Keratinocyte (primary cell): ENCODE data around the gene SLC4A5. TPM values are rescaled to one million over a fixed set of nuclear protein-coding genes. Genes with fewer than 3 reads are reported as not detected.

ENCODE experiments used
- DNase-seq: peaks from one replicate; pipeline ENCODE4 v3.0.0-alpha.2; 2011; ENCODE audit warnings: low read depth, missing footprints, low spot score
- FAIRE-seq: peaks from 2 replicates; lab custom pipeline; 2011; peaks lifted over from hg19 to GRCh38; lab: Jason Lieb, UNC
- H2AFZ ChIP-seq: 2 replicates; pipeline ENCODE4 v1.6.0; 2012; ENCODE audit warnings: low read length, control low read depth, inconsistent platforms; ENCODE audit not compliant: control insufficient read depth
- H3K27ac ChIP-seq: 2 replicates; pipeline ENCODE4 v1.5.1; 2011; ENCODE audit warnings: low read length; ENCODE audit not compliant: control insufficient read depth, insufficient read depth
- H3K27me3 ChIP-seq: 3 replicates; pipeline ENCODE4 v1.6.0; 2011; ENCODE audit warnings: low read length; ENCODE audit not compliant: control insufficient read depth, insufficient read depth; ENCODE audit errors: extremely low read depth
- H3K36me3 ChIP-seq, 2 experiments: 2 replicates in 1 of 2; 3 replicates in 1 of 2; pipeline ENCODE4 v1.5.1; 2011; ENCODE audit warnings: low read length in 2 of 2, mild to moderate bottlenecking in 1 of 2; ENCODE audit not compliant: control insufficient read depth in 2 of 2, insufficient read depth in 2 of 2; ENCODE audit errors: extremely low read depth in 1 of 2
- H3K4me1 ChIP-seq: 3 replicates; pipeline ENCODE4 v1.5.1; 2011; ENCODE audit warnings: low read length; ENCODE audit not compliant: control insufficient read depth, insufficient read depth; ENCODE audit errors: extremely low read depth
- H3K4me2 ChIP-seq: 3 replicates; pipeline ENCODE4 v1.6.0; 2011; ENCODE audit warnings: low read depth, low read length; ENCODE audit not compliant: control insufficient read depth, insufficient read depth; ENCODE audit errors: extremely low read depth
- H3K4me3 ChIP-seq, 3 experiments: fragments of 200-600 bp in 1 of 3; sonication (generic) in 1 of 3; 2 replicates in 2 of 3; 3 replicates in 1 of 3; pipeline ENCODE4 v1.5.1; 2011 to 2016; ENCODE audit warnings: low read length in 3 of 3, mild to moderate bottlenecking in 3 of 3, control low read depth in 2 of 3, inconsistent platforms in 1 of 3, low read depth in 1 of 3, mixed read lengths in 1 of 3, mixed run types in 1 of 3, moderate library complexity in 1 of 3; ENCODE audit not compliant: control insufficient read depth in 2 of 3, insufficient read depth in 2 of 3; ENCODE audit errors: extremely low read depth in 1 of 3
- H3K79me2 ChIP-seq: 2 replicates; pipeline ENCODE4 v1.6.0; 2012; ENCODE audit warnings: low read length; ENCODE audit not compliant: control insufficient read depth, insufficient read depth
- H3K9ac ChIP-seq: 3 replicates; pipeline ENCODE4 v1.6.0; 2011; ENCODE audit warnings: low read length; ENCODE audit not compliant: control insufficient read depth, insufficient read depth; ENCODE audit errors: extremely low read depth
- H3K9me1 ChIP-seq: 3 replicates; pipeline ENCODE4 v1.6.0; 2011; ENCODE audit warnings: low read length; ENCODE audit not compliant: control insufficient read depth, insufficient read depth; ENCODE audit errors: extremely low read depth
- H3K9me3 ChIP-seq: 2 replicates; pipeline ENCODE4 v1.5.1; 2012; ENCODE audit warnings: low read depth, low read length; ENCODE audit not compliant: control insufficient read depth
- H4K20me1 ChIP-seq: 3 replicates; pipeline ENCODE4 v1.6.0; 2011; ENCODE audit warnings: low read length; ENCODE audit not compliant: control insufficient read depth, insufficient read depth; ENCODE audit errors: extremely low read depth
- EZH2 ChIP-seq: IDR thresholded peaks from one replicate; pipeline ENCODE4 v1.6.1; 2012; ENCODE audit warnings: inconsistent platforms, mild to moderate bottlenecking, low read length, moderate library complexity
- dilution Hi-C: fragments of 300-500 bp; cut with MboI; formaldehyde crosslinking; loops from one replicate; pipeline ENCODE4 v1.7.0; 2020; ENCODE audit warnings: low sequenced_read_pairs; ENCODE audit not compliant: extremely low pct_ligation_motif_present
- polyA plus RNA-seq, 5 experiments: library from polyadenylated mRNA; depleted of rRNA in 3 of 5; stranded (reverse) in 3 of 5; stranded (forward) in 1 of 5; unstranded in 1 of 5; fragments of >200 nt; gene quantifications; 1 replicate in 1 of 5; 2 replicates in 3 of 5; 3 replicates in 1 of 5; pipeline versions ENCODE4 v1.2.1 to v1.2.3, GENCODE V29; 2011 to 2012; ENCODE audit warnings: missing spikeins in 2 of 5, low read depth in 1 of 5, low replicate concordance in 1 of 5
- TF ChIP-seq, protein P1 (sequence below), 3 experiments: IDR thresholded peaks in 1 of 3; conservative IDR thresholded peaks in 1 of 3; optimal IDR thresholded peaks in 1 of 3; 2 replicates in 2 of 3; 3 replicates in 1 of 3; pipeline versions ENCODE3 to v1.5.1; 2011; ENCODE audit warnings: low read length in 3 of 3, mild to moderate bottlenecking in 3 of 3, moderate library complexity in 2 of 3, control low read depth in 1 of 3, inconsistent platforms in 1 of 3; ENCODE audit not compliant: insufficient read depth in 2 of 3; ENCODE audit errors: extremely low read depth in 1 of 3

Gene SLC4A5
- polyA plus RNA-seq, 1 donor (not counting 4 experiments of a cell fraction or from before 2014, with no cell fraction given), result 0.22 TPM

DNA sequence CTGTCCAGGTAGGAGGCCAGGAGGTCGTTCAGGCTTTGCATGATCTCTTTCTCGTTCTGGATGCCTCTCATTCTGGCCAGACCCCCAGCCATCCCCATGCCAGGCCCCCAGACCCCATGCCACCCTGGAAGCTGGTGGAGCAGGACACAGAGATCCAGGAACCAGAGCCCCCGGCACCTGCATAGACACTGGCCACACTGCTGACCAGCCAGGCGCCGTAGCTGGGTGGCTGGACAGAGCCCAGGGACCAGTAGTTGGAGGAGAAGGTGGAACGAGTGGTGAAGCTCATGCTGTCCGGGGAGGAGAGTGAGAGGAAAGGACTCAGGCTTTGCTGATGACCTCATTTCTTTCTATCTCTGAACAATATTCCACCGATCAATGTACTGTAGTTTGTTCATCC is 35.5 kb downstream of the SLC4A5 start:
- TF ChIP-seq, protein P1, sequence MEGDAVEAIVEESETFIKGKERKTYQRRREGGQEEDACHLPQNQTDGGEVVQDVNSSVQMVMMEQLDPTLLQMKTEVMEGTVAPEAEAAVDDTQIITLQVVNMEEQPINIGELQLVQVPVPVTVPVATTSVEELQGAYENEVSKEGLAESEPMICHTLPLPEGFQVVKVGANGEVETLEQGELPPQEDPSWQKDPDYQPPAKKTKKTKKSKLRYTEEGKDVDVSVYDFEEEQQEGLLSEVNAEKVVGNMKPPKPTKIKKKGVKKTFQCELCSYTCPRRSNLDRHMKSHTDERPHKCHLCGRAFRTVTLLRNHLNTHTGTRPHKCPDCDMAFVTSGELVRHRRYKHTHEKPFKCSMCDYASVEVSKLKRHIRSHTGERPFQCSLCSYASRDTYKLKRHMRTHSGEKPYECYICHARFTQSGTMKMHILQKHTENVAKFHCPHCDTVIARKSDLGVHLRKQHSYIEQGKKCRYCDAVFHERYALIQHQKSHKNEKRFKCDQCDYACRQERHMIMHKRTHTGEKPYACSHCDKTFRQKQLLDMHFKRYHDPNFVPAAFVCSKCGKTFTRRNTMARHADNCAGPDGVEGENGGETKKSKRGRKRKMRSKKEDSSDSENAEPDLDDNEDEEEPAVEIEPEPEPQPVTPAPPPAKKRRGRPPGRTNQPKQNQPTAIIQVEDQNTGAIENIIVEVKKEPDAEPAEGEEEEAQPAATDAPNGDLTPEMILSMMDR (optimal IDR thresholded peaks at IDR 0.05 in 1 of 3, IDR thresholded peaks at IDR 0.05 in 1 of 3, conservative IDR thresholded peaks at IDR 0.05 in 1 of 3; ENCODE audit: extremely low read depth in 1 of 3, insufficient read depth in 2 of 3, low read length in 3 of 3), result no peak
- TF ChIP-seq EZH2, result no peak
- FAIRE-seq, result no peak
- no peaks in the 10 kb centered on the region for H3K36me3 ChIP-seq

GRCh38 chr2:74304332-74305148 is 38.7 kb downstream of the SLC4A5 start:
- H3K4me3 ChIP-seq, result no peak overlapping the region
- no peaks in the 10 kb centered on the region for H3K79me2 ChIP-seq
- no peak overlapping the region for H3K9ac ChIP-seq
- TF ChIP-seq, protein P1 (optimal IDR thresholded peaks at IDR 0.05 in 1 of 3, IDR thresholded peaks at IDR 0.05 in 1 of 3, conservative IDR thresholded peaks at IDR 0.05 in 1 of 3; ENCODE audit: extremely low read depth in 1 of 3, insufficient read depth in 2 of 3, low read length in 3 of 3), result no peak
- TF ChIP-seq EZH2, result no peak
- no peak overlapping the region for H2AFZ ChIP-seq
- H3K27me3 ChIP-seq, result no peaks in the 10 kb centered on the region
- no peaks in the 10 kb centered on the region for H3K4me1 ChIP-seq
- no peak for DNase-seq
- dilution Hi-C loops, result no loop called here
- H3K9me3 ChIP-seq, result no peaks in the 10 kb centered on the region
- H3K27ac ChIP-seq, result no peak overlapping the region
- H3K4me2 ChIP-seq, result no peak overlapping the region
- no peaks in the 10 kb centered on the region for H3K36me3 ChIP-seq
- H4K20me1 ChIP-seq, result no peaks in the 10 kb centered on the region
- no peaks in the 10 kb centered on the region for H3K9me1 ChIP-seq
- FAIRE-seq, result no peak

More for the DNA sequence above, 35.5 kb downstream of the SLC4A5 start:
- Histone ChIP-seq H3K79me2 (no peaks in the 10 kb centered on the region), H3K9me1 (no peaks in the 10 kb centered on the region), H3K4me3 (no peak overlapping the region), H3K9me3 (no peaks in the 10 kb centered on the region), H4K20me1 (no peaks in the 10 kb centered on the region), H3K4me1 (no peaks in the 10 kb centered on the region), H2AFZ (no peak overlapping the region), H3K4me2 (no peak overlapping the region), H3K27me3 (no peaks in the 10 kb centered on the region), H3K9ac (no peak overlapping the region), H3K27ac (no peak overlapping the region)
- DNase-seq, result no peak
- dilution Hi-C loops, result no loop called here
